Pons (tissue), 1 donor: ENCODE results near the gene PDGFRA.
"Not testable (repeated sequence)": the region's sequence is repeated elsewhere in the genome, so short reads cannot be mapped to it uniquely, and the experiment has no call there.

Experiments used
- DNase-seq: peaks from one replicate; pipeline ENCODE4 v3.0.0-alpha.2; 2016; ENCODE audit warnings: low spot score

PDGFRA gene

DNA sequence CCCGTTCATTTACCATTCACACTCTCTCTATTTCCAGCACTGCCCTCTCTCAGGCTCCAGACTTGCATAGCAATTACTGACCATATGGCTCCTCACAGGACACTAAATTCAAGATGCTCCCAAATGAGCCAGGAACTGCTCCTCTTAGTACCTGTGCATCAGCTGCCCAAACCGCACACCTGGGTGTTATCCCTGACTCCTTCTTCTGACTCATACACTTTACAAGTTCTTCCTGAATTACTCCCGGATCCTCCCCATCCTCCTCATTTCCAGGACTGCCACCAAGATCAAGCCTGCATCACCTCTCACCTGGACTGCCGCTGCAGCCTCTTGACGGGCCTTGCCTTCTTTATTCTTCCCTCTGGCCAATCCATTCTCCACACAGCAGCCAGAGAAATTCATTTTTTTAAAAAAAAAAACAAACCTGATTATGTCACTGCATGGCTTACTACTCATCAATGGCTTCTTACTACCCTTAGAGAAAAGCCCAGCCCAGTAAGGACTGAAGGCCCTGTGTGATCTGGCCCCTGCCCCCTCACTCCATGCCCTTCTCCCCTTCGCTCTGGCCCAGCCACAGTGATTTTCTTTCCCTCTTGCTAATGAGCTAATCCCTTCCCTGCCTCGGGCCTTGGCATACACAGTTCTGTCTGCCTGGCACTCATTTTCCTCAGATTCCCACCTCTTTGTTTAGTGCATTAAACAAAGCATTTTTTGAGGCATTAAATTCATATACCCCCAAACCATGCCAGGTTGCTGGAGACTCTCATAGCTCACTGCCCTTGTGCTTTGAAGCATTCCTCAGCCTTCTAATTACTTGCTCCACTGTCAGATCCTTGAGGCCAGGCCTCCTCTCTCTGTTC lies 92.0 kb downstream of the PDGFRA start:
- no peak for DNase-seq

DNA sequence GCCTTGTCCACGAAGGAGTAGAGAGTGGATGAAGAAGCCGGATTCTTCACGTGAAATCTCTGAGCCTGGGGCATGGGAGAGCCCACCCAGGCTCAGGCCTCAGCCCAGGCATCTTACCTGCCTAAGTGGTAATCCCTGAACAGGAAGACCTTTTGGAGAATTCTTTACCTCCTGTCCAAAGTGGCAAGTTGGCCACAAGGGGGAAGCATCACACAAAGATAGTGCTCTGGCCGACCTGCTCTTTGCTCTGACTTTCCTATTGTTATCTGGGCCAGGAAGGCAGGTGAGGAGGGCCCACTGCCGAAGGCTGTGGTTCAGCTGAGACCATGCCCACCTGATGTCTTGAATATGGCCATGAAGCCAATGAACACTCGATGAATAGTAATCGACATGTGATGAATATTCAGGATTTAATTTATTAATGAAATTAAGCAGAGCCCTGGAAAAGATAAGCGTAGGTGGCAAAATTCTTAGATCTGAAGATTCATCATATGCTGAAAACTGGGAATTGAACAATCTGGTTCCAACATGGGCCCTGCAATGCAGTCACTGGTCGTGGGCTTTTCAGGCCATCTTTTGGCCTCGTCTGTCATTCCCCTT lies 93.8 kb downstream of the PDGFRA start:
- DNase-seq: peak; percentile 81

DNA sequence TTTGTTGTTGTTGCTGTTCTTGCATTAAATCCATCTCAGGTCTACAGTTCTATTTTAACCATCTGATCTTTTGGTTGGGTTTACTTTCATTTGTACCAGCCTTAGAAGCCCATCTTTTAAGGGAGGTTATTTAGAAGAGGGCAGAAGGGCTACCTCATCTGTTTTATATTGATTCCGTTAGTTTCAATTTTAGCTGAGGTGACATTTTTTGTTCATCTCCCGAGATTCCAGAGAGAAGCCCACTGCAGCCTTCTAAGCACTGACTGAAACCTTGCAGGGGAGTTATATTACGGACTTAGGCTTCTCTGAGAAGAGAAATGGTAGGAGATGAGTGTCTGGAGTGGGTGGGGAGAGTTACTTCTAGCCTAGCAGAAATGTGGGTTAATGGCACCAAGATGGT lies 101.8 kb downstream of the PDGFRA start:
- no peak for DNase-seq

DNA sequence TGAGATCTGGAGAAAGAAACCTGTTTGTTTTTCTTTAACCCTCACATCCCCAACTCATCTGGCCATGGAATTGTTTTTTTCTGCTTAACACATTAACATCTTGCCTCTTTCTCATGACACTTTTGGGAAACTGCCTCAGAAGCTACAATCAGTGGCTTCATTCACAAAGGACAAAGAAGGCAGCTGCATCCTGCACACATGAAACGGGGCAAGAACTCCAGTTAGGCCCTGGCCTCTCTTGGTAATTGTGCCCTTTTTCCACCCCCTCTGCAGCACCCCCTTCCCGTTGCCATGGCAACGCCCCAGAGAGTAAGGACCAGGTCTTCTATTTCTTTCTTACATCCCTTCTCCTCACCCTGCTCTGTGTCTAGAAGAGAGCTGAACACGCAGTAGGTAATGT lies 103.4 kb downstream of the PDGFRA start:
- peak; percentile 74 for DNase-seq

DNA sequence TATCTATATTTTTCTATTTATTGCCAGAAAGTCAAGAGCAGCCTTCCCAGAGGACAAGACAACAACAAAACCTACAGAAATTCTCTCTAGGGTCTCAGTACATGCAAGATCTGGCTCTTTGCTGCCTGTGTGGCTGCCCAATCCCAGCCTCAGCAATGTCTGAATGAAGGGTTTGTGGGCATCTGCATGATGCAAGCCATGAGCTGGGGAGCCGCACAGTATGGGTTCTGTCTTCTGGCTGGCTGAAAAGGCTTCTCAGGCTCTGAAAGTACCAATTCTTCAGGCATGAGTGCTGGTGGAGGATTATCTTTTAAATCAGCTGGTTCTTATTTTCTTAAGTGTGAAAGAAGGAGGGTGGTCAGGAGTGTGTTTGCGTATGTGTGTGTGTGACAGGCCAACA lies 104.6 kb downstream of the PDGFRA start:
- peak; percentile 89 for DNase-seq

DNA sequence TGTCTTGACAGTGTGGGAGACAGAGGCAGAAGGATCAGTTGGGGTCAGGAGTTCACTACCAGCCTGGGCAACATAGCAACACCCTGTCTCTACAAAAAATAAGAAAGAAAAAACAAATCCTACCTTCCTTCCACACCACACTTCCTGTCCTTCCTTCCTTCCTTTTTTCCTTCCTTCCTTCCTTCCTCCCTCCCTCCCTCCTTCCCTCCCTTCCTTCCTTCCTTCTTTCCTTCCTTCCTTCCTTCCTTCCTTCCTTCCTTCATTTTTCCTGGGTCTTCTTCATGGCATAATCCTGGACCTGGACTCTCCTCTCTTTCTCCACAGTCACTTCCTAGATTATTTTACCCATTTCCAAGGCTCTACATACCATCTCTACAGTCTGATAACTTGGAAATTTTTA lies 105.7 kb downstream of the PDGFRA start:
- DNase-seq: not testable (repeated sequence)

DNA sequence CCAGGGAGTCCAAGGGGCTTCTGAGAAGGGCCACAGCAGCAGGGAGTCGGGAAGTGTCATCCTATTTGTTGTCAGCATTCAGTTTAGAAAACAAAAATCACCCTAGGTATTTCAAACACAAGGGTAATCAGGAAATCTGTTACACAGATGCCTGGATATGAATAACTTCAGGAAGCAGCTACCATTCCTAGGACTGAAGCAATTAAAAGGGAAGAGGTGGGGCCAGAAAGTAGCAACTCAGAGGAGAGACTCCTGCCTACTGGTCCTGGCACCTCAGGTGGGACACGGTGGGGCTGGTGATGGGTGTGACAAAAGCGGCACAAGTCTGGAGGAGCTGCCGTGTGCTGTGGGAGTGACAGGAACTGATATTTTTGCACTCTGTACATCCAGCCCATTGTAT lies 107.9 kb downstream of the PDGFRA start:
- DNase-seq: no peak

DNA sequence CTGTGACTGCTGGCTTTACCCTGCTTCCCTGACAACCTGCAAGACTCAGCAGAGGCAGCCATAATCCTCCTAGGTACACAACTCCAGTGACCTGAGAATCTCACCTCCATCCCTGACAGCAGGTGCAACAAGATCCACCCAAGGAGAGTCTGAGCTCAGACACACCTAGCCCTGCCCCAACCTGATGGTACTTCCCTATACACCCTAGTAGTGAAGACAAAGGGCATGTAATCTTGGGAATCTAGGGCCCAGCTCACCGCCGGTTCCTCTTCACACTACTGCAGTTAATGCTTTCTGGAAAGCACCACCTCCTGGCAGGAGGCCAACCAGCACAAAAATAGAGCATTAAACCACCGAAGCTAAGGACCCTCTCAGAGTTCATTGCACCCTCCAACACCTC lies 113.0 kb downstream of the PDGFRA start:
- not testable (repeated sequence) for DNase-seq
